Tibial nerve (tissue), 4 donors: Measurements from ENCODE around the gene POLR3B.

ENCODE experiments used
- CTCF ChIP-seq, 5 experiments: fragments of 200-600 bp in 3 of 5; fragments of 450-650 bp in 2 of 5; sonication (generic) in 3 of 5; IDR thresholded peaks; one replicate each; pipeline ENCODE4 v1.5.1; 2016 to 2019; ENCODE audit warnings: antibody characterized with exemption in 5 of 5, mild to moderate bottlenecking in 3 of 5, moderate library complexity in 2 of 5
- EP300 ChIP-seq, 2 donors: sonication (generic); formaldehyde crosslinking; IDR thresholded peaks; one replicate each; pipeline ENCODE4 v1.6.1; 2017; ENCODE audit warnings: antibody characterized with exemption in 2 of 2, mild to moderate bottlenecking in 1 of 2
- POLR2A ChIP-seq, 2 donors: fragments of 450-650 bp; IDR thresholded peaks; one replicate each; pipeline ENCODE4 v1.6.1; 2017; ENCODE audit warnings: antibody characterized with exemption in 2 of 2, mild to moderate bottlenecking in 2 of 2, moderate library complexity in 2 of 2

- no peak for TF ChIP-seq CTCF (IDR thresholded peaks at IDR 0.05)
- TF ChIP-seq POLR2A (IDR thresholded peaks at IDR 0.05) = no peak
- no peak for TF ChIP-seq EP300 (IDR thresholded peaks at IDR 0.05)
These were observed 61.4 kb downstream of the POLR3B start for GRCh38 chr12:106418970-106419369.
